CD4-positive, alpha-beta T cell treated with Interleukin-17A for 4 hours (primary cell): ENCODE measurements around the gene NLRP6.

Experiments
- DNase-seq: peaks from one replicate; pipeline ENCODE4 v3.0.0-alpha.2; 2020; ENCODE audit warnings: mixed read lengths

Gene NLRP6

GRCh38 chr11:282630-283360 lies 4.6 kb downstream of the NLRP6 start:
- DNase-seq, result no peak

- no peak for DNase-seq
Measured at GRCh38 chr11:283405-284104, 5.3 kb downstream of the NLRP6 start.

GRCh38 chr11:284105-285020 lies 6.2 kb downstream of the NLRP6 start:
- DNase-seq, result no peak

- DNase-seq, result no peak
Measured at GRCh38 chr11:285021-285893, 7.0 kb downstream of the NLRP6 start.

DNA sequence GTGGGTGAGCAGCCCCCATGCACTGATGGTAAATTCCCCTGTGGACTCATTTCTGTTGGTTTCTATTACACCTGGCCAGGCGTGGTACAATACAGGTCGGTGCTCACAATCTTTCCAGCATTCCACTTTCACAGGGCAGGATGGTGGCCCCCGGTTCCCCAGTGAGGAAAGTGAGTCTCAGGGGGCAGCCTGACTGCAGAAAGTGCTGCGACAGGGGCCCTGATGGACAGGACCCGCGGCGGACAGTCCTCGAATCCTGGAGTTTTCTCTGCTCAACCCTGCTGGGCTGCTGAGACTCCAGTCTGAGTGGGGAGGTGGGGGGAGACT lies 7.7 kb downstream of the NLRP6 start:
- no peak for DNase-seq

DNA sequence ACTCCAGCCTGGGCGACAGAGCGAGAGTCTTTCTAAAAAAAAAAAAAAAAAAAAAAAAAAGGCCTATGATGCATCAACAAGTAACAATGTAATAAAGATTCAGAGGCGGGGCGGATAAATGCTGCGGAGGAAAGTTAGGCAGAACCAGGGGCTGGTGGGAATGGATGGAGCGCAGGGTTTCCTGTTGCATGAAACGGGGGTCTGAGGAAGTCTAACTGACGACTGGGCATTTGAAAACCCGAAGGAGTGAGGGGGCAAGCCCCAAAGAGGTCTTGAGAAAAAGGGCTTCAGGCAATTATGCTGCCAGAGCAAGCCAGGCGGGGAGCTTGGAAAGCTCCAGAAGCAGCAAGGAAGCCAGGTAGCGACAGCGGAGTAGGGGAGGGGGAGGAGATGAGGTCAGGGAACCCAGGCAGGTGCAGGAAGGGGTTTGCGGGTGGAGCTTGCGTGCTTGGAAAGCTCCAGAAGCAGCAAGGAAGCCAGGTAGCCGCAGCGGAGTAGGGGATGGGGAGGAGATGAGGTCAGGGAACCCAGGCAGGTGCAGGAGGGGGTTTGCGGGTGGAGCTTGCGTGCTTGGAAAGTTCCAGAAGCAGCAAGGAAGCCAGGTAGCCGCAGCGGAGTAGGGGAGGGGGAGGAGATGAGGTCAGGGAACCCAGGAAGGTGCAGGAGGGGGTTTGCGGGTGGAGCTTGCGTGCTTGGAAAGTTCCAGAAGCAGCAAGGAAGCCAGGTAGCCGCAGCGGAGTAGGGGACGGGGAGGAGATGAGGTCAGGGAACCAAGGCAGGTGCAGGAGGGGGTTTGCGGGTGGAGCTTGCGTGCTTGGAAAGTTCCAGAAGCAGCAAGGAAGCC lies 9.0 kb downstream of the NLRP6 start:
- peak; percentile 84 for DNase-seq

- peak; percentile 78 for DNase-seq
Measured at GRCh38 chr11:287821-288477, 9.7 kb downstream of the NLRP6 start.

DNA sequence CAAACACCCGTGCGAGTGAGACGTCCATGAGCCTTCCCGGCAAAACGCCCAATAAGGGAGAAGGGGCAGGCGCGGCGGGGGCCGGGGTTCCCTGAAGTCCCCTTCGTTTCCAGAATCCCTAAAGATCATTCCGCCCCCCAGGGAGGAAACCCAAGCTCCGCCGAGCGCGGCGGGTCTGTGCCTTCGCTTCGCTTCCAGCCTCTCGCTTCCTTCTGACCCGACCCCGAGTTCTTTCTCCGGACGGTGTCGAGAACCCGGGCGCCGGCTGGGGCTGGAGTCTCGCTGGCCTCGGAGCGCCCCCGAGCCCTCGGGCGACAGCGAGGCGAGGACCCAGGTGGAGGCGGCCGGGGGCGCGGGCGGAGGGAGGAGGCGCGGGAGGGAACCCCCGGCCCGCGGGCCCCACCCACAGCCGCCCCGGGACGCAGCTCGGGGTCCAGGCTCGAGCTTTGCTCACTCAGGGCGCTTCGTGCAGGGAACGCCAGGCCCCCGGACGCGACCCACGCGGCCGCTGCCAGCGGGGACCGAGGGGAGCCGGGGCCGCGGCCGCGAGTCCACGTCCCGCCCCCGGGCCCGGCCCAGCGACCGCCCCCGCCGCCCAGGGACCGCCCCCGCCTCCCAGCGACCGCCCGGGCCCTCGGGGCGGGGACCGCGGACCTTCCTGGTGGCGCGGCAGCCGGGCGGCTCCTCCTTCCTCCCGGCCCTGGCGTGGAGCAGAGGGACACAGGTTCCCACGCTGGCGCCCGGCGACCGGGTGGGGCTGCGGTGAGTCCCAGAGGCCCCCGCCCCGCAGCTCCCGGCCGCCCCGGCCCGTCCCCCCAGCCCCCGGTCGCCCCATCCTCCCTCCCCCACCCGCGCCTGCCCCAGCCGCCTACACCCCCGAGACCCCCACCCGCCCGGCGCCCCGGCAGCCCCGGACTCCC lies 10.5 kb downstream of the NLRP6 start, which contains the start of gene PGGHG:
Gene PGGHG, plus strand, starts transcription at position 649 of the 920 bp plus-strand sequence. CDS start 691 bp downstream, outside the sequence.
- DNase-seq, result peak; percentile 78

DNA sequence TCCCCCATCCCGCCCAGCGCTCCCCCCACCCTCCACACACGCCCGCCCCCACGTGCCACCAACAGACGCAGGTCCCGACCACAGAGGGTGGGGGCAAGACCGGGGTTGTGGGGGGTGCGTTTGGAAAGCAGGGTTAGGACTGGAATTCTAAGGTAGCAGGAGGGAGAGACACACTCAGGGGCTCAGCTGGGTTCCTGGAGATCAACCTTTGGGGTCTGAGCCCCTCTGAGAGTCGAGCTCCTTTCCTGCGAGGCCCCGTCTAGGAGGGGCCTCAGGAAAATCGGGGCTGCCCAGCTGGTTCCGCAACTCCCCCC lies 11.1 kb downstream of the NLRP6 start:
- peak; percentile 52 for DNase-seq

- DNase-seq, result peak; percentile 27
Measured at GRCh38 chr11:289712-290620, 11.8 kb downstream of the NLRP6 start.

DNA sequence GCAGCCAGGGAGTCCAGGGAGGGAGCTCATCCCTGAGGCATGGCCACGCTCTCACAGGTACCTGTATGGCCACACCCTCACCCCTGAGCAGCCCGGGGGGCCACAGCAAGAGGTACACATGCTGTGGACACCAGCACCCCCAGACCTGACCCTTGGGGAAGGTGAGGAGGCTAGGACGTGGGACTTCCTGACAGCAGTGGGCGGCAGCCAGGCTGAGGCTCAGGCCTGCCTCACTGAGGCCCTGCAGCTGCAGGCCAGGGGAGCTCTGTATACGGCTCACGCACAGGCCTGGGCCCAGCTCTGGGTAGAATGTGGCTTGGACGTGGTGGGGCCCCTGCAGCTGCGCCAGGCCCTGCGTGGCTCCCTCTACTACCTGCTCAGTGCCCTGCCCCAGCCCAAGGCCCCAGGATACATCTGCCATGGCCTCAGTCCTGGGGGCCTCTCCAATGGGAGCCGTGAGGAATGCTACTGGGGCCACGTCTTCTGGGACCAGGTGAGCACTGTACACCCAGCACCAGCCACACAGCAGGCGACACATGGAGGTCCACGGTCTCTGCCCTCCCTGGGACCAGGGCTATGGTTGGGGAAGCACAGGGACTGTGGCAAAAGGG lies 12.5 kb downstream of the NLRP6 start:
- peak; percentile 6 for DNase-seq

GRCh38 chr11:291281-292210 lies 13.3 kb downstream of the NLRP6 start:
- DNase-seq, result no peak

DNA sequence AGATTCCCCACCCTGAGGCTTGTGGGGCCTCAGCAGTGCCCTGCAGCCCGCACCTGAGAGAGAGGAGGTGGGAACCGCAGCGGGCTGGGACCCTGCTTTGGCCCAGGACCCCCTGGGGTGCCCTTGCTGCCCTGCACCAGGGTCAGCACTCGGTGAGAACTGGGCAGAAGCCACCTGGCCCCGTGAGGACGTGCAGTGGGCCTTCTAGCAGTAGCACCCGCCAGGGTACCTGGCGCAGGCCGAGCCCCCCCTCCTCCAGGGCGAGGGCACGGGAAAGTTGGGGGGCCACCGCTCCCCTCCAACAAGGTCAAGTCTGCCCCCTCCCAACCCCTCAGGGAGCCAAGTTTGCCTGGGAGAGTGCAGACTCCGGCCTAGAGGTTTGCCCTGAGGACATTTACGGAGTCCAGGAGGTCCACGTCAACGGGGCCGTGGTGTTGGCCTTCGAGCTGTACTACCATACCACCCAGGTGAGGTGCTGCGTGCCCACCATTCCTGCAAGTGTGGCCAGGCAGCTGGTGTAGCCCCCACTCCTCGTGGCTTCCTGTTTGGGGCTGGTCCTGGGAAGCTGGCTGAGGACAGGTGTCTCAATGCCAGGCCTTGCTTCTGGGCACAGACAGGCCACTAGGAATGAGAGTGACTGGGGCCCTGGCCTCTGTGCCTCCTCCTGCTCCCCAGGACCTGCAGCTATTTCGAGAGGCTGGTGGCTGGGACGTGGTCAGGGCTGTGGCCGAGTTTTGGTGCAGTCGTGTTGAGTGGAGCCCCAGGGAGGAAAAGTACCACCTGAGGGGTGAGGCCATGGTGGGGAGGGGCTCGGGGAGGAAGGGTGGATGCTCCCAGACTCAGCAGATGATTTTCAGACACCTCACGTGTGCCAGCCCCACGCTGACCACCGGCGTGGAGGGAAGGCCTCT lies 14.3 kb downstream of the NLRP6 start:
- DNase-seq, result no peak

- no peak for DNase-seq
Measured at GRCh38 chr11:293271-293851, 15.2 kb downstream of the NLRP6 start.

DNA sequence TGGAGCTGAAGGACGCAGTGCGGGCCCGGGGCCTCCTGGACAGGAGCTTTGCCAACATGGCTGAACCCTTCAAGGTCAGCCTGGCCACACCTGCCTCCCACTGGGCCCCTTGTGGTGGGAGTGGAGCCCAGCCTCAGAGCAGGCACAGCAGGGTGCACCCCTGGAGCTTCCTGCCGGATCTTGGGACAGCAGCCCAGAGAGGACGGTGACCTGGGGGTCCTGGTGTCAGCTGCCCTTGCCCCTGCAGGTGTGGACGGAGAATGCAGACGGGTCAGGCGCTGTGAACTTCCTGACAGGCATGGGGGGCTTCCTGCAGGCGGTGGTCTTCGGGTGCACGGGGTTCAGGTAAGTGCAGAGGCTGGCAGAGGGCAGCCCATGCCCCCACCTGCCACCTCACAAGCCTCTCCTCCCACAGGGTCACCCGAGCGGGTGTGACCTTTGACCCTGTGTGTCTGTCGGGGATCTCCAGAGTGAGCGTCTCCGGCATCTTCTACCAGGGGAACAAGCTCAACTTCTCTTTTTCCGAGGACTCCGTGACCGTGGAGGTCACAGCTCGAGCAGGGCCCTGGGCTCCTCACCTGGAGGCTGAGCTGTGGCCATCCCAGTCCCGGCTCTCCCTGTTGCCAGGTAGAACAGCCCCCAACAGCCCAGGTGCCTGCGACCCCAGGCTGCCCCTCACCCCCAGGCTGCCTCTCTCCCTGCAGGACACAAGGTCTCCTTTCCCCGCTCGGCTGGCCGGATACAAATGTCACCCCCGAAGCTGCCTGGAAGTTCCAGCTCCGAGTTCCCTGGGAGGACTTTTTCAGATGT lies 15.8 kb downstream of the NLRP6 start:
- peak; percentile 2 for DNase-seq
